ENCODE data around the gene PRKACA. TPM values are rescaled to one million over a fixed set of nuclear protein-coding genes. Genes with fewer than 3 reads are reported as not detected.

The PRKACA gene
- total RNA-seq, 4 donors from 2014 or later: 45.9 to 53.7 (median 49.2) TPM

GRCh38 chr19:14097532-14098151 is 19.9 kb downstream of the PRKACA start:
- WGBS, 2 donors: 84 to 87% methylated on average over 21 of the region's 21 CpGs
- H3K4me3 ChIP-seq (ENCODE audit: low read depth, poor library complexity, severe bottlenecking): no peak overlapping the region
- DNase-seq (ENCODE audit: low spot score in 2 of 2): no peak
- intact Hi-C loops (cut with DNase I; ENCODE audit: low total_unique reads): no loop called here
- TF ChIP-seq, protein P1, sequence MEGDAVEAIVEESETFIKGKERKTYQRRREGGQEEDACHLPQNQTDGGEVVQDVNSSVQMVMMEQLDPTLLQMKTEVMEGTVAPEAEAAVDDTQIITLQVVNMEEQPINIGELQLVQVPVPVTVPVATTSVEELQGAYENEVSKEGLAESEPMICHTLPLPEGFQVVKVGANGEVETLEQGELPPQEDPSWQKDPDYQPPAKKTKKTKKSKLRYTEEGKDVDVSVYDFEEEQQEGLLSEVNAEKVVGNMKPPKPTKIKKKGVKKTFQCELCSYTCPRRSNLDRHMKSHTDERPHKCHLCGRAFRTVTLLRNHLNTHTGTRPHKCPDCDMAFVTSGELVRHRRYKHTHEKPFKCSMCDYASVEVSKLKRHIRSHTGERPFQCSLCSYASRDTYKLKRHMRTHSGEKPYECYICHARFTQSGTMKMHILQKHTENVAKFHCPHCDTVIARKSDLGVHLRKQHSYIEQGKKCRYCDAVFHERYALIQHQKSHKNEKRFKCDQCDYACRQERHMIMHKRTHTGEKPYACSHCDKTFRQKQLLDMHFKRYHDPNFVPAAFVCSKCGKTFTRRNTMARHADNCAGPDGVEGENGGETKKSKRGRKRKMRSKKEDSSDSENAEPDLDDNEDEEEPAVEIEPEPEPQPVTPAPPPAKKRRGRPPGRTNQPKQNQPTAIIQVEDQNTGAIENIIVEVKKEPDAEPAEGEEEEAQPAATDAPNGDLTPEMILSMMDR (IDR thresholded peaks at IDR 0.05): no peak
- TF ChIP-seq POLR2A (IDR thresholded peaks at IDR 0.05): no peak

- 89 to 92% methylated on average over 11 of the region's 11 CpGs for WGBS, 2 donors
- intact Hi-C loops (cut with DNase I; ENCODE audit: low total_unique reads): no loop called here
- TF ChIP-seq, protein P1 (IDR thresholded peaks at IDR 0.05): no peak
- no peak for TF ChIP-seq POLR2A (IDR thresholded peaks at IDR 0.05)
- DNase-seq (ENCODE audit: low spot score in 2 of 2): no peak
- no peak overlapping the region for H3K4me3 ChIP-seq (ENCODE audit: low read depth, poor library complexity, severe bottlenecking)
Measured at GRCh38 chr19:14096272-14096992, 21.1 kb downstream of the PRKACA start.

GRCh38 chr19:14094854-14095253 is 22.7 kb downstream of the PRKACA start:
- H3K4me3 ChIP-seq (ENCODE audit: low read depth, poor library complexity, severe bottlenecking): no peak overlapping the region
- DNase-seq (ENCODE audit: low spot score in 2 of 2): no peak
- intact Hi-C loops (cut with DNase I; ENCODE audit: low total_unique reads): no loop called here
- 82 to 90% methylated on average over 7 of the region's 7 CpGs for WGBS, 2 donors
- TF ChIP-seq, protein P1 (IDR thresholded peaks at IDR 0.05): no peak
- no peak for TF ChIP-seq POLR2A (IDR thresholded peaks at IDR 0.05)

GRCh38 chr19:14093117-14093823 is 24.3 kb downstream of the PRKACA start:
- intact Hi-C loops (cut with DNase I; ENCODE audit: low total_unique reads): no loop called here
- 95 to 96% methylated on average over 9 of the region's 9 CpGs for WGBS, 2 donors
- no peak overlapping the region for H3K4me3 ChIP-seq (ENCODE audit: low read depth, poor library complexity, severe bottlenecking)
- no peak for DNase-seq (ENCODE audit: low spot score in 2 of 2)
- TF ChIP-seq, protein P1 (IDR thresholded peaks at IDR 0.05): no peak
- no peak for TF ChIP-seq POLR2A (IDR thresholded peaks at IDR 0.05)

DNA sequence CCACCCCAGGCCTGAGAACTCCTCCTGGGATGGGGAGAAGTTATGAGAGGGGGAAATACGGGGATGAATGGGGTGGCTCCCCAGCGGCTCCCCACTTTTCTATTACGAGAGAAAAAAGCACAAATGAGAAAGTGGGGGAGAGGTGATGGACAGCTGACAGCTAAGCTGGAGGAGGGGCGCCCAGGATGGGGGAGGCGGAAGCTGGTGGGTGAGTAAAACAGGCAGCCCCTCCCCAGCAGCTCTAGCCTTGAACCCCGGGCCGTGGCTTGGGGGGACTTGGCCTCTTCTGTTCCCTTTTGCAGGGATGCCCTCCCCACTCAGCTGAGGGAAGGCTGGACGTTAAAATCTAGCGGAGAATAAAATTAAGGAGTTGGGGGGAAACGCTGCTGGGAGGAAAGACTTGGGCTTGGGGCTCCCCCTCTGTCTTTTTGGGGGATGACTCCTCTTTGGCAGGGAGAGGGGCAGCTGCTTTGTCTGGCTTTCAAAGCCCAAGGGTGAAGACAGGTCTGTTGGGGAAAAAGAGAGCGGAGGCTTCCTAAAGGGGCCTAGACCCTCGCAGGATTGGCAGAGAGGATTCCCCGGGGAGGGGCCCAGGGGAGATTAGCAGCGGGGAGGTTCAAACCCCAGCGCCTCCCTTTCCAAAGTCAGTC is 25.6 kb downstream of the PRKACA start:
- no peak for DNase-seq (ENCODE audit: low spot score in 2 of 2)
- TF ChIP-seq, protein P1 (IDR thresholded peaks at IDR 0.05): no peak
- no peak for TF ChIP-seq POLR2A (IDR thresholded peaks at IDR 0.05)
- WGBS, 2 donors: 13 to 15% methylated on average over 15 of the region's 15 CpGs
- intact Hi-C loops (cut with DNase I; ENCODE audit: low total_unique reads): no loop called here
- no peak overlapping the region for H3K4me3 ChIP-seq (ENCODE audit: low read depth, poor library complexity, severe bottlenecking)
